ENCODE measurements around the gene KLHL29.

KLHL29 gene

DNA sequence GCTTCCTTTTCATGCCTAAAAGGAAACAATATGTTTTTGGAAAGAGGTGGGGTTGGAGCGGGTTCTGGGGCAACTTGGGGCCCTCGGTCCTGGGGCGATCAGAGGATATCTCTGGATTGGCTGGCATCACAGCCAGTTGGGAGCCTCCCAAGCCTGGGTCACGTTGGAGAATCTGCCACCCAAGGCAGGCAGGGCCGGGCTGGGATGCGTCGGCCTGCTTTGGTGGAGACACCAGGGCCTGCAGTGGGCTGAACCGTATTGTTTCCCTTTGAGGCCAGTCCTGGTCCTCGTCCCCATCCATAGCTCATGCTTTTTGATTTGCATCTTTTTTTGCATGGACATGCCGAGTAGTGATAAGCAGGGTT lies 306.1 kb downstream of the KLHL29 start:
- no peak for DNase-seq

- DNase-seq = no peak
Measured at GRCh38 chr2:23691565-23691964, 306.6 kb downstream of the KLHL29 start.

DNA sequence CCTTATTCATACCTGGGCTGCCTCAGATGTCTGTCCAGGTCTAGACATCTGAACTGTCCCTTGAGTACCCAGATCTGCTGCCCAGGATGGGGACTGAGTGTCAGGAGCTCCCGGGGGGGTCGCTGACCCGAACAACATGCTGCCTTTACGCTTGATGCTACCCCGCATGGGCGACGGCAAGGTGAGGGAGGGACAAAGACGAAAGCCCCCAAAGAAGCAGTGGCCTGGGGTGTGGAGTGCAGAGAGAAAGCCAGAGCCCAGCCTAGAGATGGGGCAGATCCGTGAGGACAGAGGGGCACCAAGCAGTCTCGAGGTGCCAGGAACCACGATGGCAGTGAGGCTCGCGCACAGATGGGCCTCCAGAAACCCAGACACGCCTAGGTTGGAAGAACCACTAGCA lies 307.3 kb downstream of the KLHL29 start:
- no peak for DNase-seq

GRCh38 chr2:23692851-23693605 lies 308.0 kb downstream of the KLHL29 start:
- DNase-seq = no peak

DNA sequence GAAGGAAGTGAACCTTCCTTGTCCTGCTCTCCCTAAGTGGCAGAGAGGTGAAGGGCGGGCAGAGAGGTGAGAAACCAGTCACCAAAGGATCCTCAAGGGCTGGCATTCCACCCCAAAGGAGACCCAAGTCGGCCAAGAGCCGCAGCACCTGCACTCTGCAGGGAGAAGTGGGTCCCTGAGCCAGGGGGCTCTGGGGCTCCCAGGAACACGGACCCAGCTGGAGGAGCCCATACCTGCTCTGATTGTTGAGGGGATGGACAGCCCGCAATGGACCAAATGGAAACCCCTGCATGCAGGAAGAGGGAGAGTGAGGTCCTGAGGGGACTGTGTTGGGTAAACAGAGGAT lies 308.6 kb downstream of the KLHL29 start:
- DNase-seq = no peak

DNA sequence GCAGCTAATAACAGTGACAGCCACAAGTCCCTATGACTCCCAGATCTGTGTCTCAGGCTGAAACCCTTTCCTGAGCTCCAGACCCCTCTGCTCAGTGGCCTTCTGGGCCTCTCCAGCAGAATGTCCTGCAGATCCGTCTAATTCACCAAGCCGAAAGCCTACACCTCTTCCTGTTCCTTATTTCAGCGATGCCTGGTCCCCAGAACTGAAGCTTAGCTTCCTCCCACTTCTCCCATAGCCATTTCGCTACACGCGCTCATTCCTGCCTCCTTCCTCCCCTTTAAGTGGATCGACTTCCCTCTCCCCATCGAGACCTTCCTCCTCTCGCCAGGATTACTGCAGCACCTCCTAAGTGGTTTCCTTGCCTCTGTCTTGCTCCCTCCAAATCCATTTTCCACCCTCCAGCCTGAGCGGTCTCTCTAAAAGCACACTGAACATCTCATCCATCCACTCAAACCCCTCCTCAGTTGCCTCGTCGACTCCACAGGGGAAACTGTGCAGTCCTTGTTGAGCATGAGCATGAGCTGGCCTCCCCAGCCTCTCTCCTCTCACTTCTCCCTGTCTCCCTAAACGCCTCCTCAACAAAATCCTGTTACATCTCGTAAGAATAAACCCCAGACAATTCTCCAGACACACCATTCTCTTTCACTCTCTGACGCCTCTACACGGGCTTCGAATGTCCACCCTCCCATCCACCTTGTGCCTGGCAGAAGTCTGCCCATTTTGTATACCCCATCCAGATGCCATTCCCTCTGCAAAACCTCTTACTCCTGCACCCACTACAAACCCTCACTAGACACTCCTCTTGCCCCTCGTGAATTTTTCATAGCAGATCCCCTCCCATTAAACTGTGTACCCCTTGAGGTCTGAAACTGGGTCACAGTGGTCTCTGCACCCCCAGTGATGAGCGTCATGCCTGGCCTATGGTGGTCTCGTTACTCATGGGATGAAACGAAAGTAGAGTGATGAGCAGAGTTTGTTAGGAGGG lies 309.4 kb downstream of the KLHL29 start:
- no peak for DNase-seq

- no peak for DNase-seq
Measured at GRCh38 chr2:23695214-23695889, 310.4 kb downstream of the KLHL29 start.

DNA sequence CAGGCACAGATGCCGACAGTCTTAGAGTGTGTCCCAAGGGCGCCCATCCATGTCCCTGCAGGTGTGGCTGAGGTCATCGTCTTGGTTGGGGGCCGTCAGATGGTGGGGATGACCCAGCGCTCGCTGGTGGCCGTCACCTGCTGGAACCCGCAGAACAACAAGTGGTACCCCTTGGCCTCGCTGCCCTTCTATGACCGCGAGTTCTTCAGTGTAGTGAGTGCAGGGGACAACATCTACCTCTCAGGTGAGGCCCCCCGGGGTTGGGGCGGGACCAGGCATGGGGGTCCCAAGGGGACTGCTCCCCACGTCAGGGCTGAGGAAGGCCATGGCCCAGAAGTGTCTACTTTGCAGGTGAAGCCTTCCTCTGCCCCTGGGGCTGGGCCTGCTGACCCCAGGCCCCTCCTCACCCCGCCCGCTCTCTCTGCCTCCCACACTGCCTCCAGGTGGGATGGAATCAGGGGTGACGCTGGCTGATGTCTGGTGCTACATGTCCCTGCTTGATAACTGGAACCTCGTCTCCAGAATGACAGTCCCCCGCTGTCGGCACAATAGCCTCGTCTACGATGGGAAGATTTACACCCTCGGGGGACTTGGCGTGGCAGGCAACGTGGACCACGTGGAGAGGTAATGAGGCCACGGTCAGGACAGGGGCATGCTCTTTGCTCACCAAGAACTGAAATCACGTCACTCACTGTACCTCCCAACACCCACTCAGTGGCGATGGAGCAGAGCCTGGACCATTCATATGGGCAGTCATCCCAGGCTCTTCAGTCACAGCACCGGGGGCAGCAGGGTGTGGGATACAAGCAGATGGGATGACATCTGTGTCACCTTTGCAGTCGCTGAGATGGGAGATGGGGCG lies 311.1 kb downstream of the KLHL29 start:
- no peak for DNase-seq

GRCh38 chr2:23696752-23697045 lies 311.7 kb downstream of the KLHL29 start:
- DNase-seq = no peak

DNA sequence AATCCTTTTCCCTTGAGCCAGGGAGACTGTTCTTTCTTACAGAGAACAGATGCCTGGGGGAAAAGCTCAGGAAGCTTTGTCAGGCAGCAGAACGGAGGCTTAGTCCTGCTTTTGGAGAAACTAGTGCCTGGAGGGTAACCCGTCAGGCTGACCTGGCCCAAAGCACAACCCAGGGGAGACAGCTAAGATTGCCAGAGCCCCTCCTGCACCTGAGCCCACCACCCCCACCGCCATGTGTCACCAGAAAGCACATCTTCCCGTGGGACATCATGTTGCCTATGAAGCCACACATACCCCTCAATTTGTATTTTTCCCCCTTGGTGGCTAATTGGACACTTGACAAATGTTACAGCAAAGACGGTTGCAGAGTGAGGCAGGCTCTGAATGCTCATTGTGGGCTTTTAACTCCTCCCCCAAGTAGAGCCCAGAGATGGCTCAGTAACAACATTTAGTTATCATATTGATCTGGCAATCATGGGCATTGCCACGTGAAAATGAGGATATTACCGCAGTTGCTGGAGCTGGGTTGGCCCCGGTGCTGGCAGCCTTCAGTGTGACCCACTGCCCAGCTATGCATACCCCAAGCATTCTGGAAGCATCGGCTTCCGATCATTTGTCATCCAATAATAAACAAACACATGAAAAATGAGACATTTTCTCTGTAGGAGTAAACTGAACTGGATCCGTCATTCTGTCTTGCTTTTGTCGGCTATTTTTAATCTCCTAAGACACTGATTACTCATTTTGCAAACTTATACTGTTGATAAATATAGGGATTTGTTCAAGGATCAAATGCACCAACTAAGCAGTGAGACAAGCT lies 312.5 kb downstream of the KLHL29 start:
- no peak for DNase-seq

DNA sequence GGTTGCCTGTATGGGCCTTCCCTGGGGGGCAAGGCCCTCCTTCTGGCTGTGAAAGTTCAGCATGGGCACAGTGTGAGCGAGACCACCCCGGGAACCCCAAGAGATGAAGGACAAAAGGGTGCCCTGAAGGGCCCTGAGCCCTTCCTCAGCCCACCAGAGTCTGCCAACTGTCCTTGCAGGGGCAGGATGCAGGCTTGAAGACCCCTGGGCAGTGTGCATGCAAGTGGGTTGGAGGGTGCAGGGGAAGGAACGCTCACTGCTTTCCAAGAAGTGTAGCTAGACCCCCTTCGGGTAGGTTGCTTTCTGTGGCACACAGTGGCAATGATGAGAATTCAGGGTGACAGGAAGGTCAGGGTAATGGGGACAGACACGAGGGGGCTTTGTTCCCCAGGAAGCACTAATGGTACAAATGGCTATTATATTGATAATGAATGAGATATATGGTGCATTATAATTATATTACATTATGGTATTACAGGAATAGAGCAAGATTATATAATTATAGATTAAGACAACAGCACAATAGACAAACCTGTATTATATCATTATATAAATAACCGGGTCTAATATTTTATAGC lies 313.2 kb downstream of the KLHL29 start:
- DNase-seq = no peak

- no peak for DNase-seq
Measured at GRCh38 chr2:23698721-23699579, 314.0 kb downstream of the KLHL29 start.

DNA sequence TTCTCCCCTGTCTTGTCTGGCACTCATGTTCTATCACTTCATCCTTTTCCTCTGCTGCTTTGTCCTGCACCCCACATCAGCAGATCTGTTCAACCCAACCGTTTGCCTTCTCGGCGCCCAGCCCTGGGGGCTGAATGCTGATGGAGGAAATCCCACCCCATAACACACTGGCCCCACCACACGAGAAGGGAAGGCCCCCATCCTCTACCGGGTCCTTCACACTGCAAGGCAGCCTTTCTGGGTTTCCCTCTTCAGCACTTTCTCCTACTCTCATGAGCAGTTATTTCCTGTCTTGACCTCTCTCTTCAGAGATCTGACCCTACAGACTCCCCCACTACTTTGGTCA lies 314.6 kb downstream of the KLHL29 start:
- DNase-seq = no peak

- DNase-seq = no peak
Measured at GRCh38 chr2:23700627-23701026, 315.6 kb downstream of the KLHL29 start.

GRCh38 chr2:23703037-23703582 lies 318.1 kb downstream of the KLHL29 start:
- no peak for DNase-seq

DNA sequence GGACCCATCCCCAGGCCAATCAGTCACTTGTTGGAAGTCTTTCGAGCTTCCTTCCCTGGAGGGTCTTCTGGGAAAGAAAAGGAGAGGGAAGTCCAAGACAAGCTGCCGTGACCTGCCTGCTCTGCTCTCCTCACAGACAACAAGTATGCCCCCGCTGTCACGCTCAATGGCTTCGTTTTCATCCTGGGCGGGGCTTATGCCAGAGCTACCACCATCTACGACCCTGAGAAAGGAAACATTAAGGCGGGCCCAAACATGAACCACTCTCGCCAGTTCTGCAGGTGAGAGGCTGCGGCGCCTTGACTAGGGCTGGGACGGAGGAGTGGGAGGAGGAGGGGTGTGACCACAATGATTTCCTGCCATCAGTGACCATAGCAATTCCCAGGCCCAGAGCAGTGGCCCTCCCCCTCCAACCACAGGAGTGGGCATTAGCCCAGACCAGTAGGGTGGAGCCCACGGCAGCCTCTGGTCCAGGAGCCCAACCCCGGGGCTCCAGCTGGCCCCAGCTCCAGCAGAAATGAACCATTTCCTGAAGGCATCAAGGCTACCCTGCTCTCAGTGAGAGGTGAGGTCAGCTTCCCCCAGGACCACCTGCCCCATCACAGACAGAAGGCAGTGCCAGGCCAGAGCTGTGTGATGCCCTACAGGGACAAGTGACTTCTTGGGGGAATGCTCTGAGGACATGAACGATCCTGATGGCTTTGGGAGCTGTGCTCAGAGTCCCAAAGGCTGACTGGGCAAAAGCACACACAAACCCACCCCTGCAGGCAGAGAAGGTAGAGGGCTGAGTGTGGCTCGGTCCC lies 318.8 kb downstream of the KLHL29 start:
- DNase-seq = no peak

GRCh38 chr2:23705771-23706612 lies 321.0 kb downstream of the KLHL29 start:
- no peak for DNase-seq

- DNase-seq = no peak
Measured at GRCh38 chr2:23706613-23707078, 321.7 kb downstream of the KLHL29 start.

Data from NCI-H1436 (cell line).